Trophoblast cell (in vitro differentiated cells and primary cell): ENCODE measurements around the gene SMURF1.

Experiments used
- DNase-seq, 2 donors: peaks; one replicate each; pipeline ENCODE4 v3.0.0-alpha.2; 2016
- H2AFZ ChIP-seq: 2 replicates; pipeline ENCODE4 v1.6.1; 2013; ENCODE audit warnings: low read length, moderate library complexity, mild to moderate bottlenecking; ENCODE audit not compliant: insufficient read depth, poor library complexity
- H2AK5ac ChIP-seq: 2 replicates; pipeline ENCODE4 v1.6.1; 2013; ENCODE audit warnings: mild to moderate bottlenecking, low read length
- H2BK120ac ChIP-seq: 2 replicates; pipeline ENCODE4 v1.6.1; 2013; ENCODE audit warnings: low read length, mild to moderate bottlenecking, moderate library complexity; ENCODE audit not compliant: insufficient read depth, poor library complexity
- H2BK12ac ChIP-seq: 2 replicates; pipeline ENCODE4 v1.6.1; 2013; ENCODE audit warnings: mild to moderate bottlenecking, low read length, moderate library complexity
- H2BK5ac ChIP-seq: 2 replicates; pipeline ENCODE4 v1.6.1; 2013; ENCODE audit warnings: low read length, low read depth, moderate library complexity, mild to moderate bottlenecking; ENCODE audit not compliant: poor library complexity
- H3K14ac ChIP-seq: 2 replicates; pipeline ENCODE4 v1.6.1; 2013; ENCODE audit warnings: mild to moderate bottlenecking, low read length
- H3K18ac ChIP-seq: 2 replicates; pipeline ENCODE4 v1.6.1; 2013; ENCODE audit warnings: mild to moderate bottlenecking, low read length
- H3K23ac ChIP-seq: 2 replicates; pipeline ENCODE4 v1.6.1; 2013; ENCODE audit warnings: low read length
- H3K27ac ChIP-seq: 2 replicates; pipeline ENCODE4 v1.5.1; 2013; ENCODE audit warnings: low read depth, mild to moderate bottlenecking, inconsistent platforms, low read length, moderate library complexity
- H3K27me3 ChIP-seq: 2 replicates; pipeline ENCODE4 v1.6.1; 2013; ENCODE audit warnings: inconsistent platforms, mild to moderate bottlenecking, low read length, moderate library complexity; ENCODE audit not compliant: insufficient read depth
- H3K36me3 ChIP-seq, 2 experiments: 1 replicate in 1 of 2; 2 replicates in 1 of 2; pipeline ENCODE4 v1.6.1; 2013; ENCODE audit warnings: low read length in 2 of 2, mild to moderate bottlenecking in 2 of 2, moderate library complexity in 1 of 2; ENCODE audit not compliant: insufficient read depth in 2 of 2, control insufficient read depth in 1 of 2
- H3K4ac ChIP-seq: 2 replicates; pipeline ENCODE4 v1.6.1; 2013; ENCODE audit warnings: low read depth, mild to moderate bottlenecking, low read length, moderate library complexity
- H3K4me1 ChIP-seq, 2 experiments: 1 replicate in 1 of 2; 2 replicates in 1 of 2; pipeline ENCODE4 v1.6.1; 2013; ENCODE audit warnings: low read length in 2 of 2, mild to moderate bottlenecking in 2 of 2, moderate library complexity in 1 of 2; ENCODE audit not compliant: insufficient read depth in 2 of 2, control insufficient read depth in 1 of 2
- H3K4me2 ChIP-seq: 2 replicates; pipeline ENCODE4 v1.6.1; 2013; ENCODE audit warnings: inconsistent platforms, mild to moderate bottlenecking, low read length, moderate library complexity
- H3K4me3 ChIP-seq: 2 replicates; pipeline ENCODE4 v1.5.1; 2013; ENCODE audit warnings: mild to moderate bottlenecking, low read depth, low read length, inconsistent platforms
- H3K79me1 ChIP-seq: one replicate; pipeline ENCODE4 v1.6.1; 2013; ENCODE audit warnings: low read length
- H3K79me2 ChIP-seq: 2 replicates; pipeline ENCODE4 v1.6.1; 2013; ENCODE audit warnings: low read length, mild to moderate bottlenecking; ENCODE audit not compliant: control insufficient read depth, insufficient read depth, poor library complexity
- H3K9ac ChIP-seq: 2 replicates; pipeline ENCODE4 v1.6.1; 2013; ENCODE audit warnings: mild to moderate bottlenecking, low read length
- H3K9me3 ChIP-seq: 2 replicates; pipeline ENCODE4 v1.6.1; 2013; ENCODE audit warnings: low read depth, mild to moderate bottlenecking, control low read depth, inconsistent platforms, low read length; ENCODE audit not compliant: insufficient read depth
- H4K12ac ChIP-seq: 2 replicates; pipeline ENCODE4 v1.6.1; 2013; ENCODE audit warnings: low read depth, mild to moderate bottlenecking, low read length, moderate library complexity
- H4K8ac ChIP-seq: 2 replicates; pipeline ENCODE4 v1.6.1; 2013; ENCODE audit warnings: low read depth, mild to moderate bottlenecking, low read length, moderate library complexity
- H4K91ac ChIP-seq: one replicate; pipeline ENCODE4 v1.6.1; 2013; ENCODE audit warnings: low read depth, mild to moderate bottlenecking, low read length, moderate library complexity
- WGBS: extraction: QIAGEN DNeasy Blood & Tissue Kit; methylation state at CpG from one replicate; pipeline ENCODE4 v1.1.7; 2013; ENCODE audit warnings: missing lambda C conversion rate; ENCODE audit not compliant: insufficient read length, insufficient coverage; ENCODE audit errors: extremely low coverage; 5-methylcytosine and 5-hydroxymethylcytosine counted together

The SMURF1 gene

DNA sequence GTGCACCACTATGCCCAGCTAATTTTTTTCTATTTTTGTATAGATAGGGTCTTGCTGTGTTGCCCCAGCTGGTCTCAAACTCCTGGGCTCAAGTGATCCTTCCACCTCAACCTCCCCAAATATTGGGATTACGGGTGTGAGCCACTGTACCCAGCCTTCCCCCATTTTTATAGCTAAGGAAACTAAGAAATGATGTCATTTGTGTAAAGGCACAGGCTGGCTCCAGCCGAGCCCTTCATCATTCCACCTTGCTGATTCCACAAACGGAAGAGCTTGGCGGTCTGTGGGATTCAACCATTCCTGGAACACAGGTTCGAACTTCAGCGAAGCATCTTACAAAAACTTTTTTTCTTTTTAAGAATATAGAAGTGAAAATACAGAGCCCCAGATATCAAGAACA lies 14.4 kb downstream of the SMURF1 start:
- Histone ChIP-seq H3K79me1 (peaks cover 3% of the 10 kb centered on the region), H3K4me2 (no peak overlapping the region), H2AFZ (no peak overlapping the region), H3K4ac (peak overlapping the region; percentile 95), H4K8ac (no peak overlapping the region), H3K4me1 (peaks cover 16 to 17% of the 10 kb centered on the region in 2 experiments), H3K23ac (no peak overlapping the region), H2AK5ac (no peak overlapping the region), H3K9me3 (no peaks in the 10 kb centered on the region), H3K14ac (no peak overlapping the region), H3K27me3 (no peaks in the 10 kb centered on the region), H4K12ac (no peak overlapping the region), H4K91ac (no peak overlapping the region), H3K4me3 (no peak overlapping the region), H3K18ac (no peak overlapping the region), H2BK120ac (no peak overlapping the region), H3K79me2 (peaks cover 27% of the 10 kb centered on the region), H3K27ac (no peak overlapping the region), H2BK12ac (no peak overlapping the region), H2BK5ac (no peak overlapping the region), H3K36me3 (no peaks in the 10 kb centered on the region), H3K9ac (no peak overlapping the region)
- no peak for DNase-seq
- WGBS, result no CpG with 5 or more reads among the region's 6 CpGs

DNA sequence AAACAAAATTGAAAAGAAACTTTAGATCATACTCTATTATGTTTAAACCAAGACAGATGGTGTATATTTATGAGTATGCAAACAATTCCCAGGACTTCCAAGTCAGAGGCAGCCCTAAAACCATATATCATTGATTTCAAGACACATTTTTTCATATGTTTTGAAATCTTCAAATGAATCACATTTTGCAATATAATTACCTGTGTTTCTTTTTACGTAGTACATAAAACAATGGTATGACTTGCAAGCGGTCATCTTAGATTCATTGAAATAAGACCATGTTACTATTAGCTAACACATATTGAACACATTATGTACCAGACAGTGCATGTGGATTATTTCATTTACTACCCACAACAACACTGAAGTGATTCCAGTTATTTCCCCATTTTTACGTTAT lies 14.9 kb downstream of the SMURF1 start:
- no peak overlapping the region for H3K18ac ChIP-seq
- no peak overlapping the region for H4K8ac ChIP-seq
- H2BK5ac ChIP-seq, result no peak overlapping the region
- no peak overlapping the region for H3K4me3 ChIP-seq
- H2BK12ac ChIP-seq, result no peak overlapping the region
- H3K79me2 ChIP-seq, result peaks cover 29% of the 10 kb centered on the region
- WGBS, result no CpG with 5 or more reads among the region's 3 CpGs
- peaks cover 20 to 22% of the 10 kb centered on the region in 2 experiments for H3K4me1 ChIP-seq
- no peak overlapping the region for H2AK5ac ChIP-seq
- H3K27me3 ChIP-seq, result no peaks in the 10 kb centered on the region
- no peak for DNase-seq
- no peak overlapping the region for H3K14ac ChIP-seq
- no peaks in the 10 kb centered on the region for H3K36me3 ChIP-seq
- no peak overlapping the region for H3K27ac ChIP-seq
- no peak overlapping the region for H3K23ac ChIP-seq
- no peak overlapping the region for H2AFZ ChIP-seq
- peak overlapping the region; percentile 95 for H3K4ac ChIP-seq
- peaks cover 8% of the 10 kb centered on the region for H3K79me1 ChIP-seq
- no peak overlapping the region for H4K12ac ChIP-seq
- no peak overlapping the region for H2BK120ac ChIP-seq
- no peak overlapping the region for H4K91ac ChIP-seq
- no peak overlapping the region for H3K9ac ChIP-seq
- no peak overlapping the region for H3K4me2 ChIP-seq
- no peaks in the 10 kb centered on the region for H3K9me3 ChIP-seq

DNA sequence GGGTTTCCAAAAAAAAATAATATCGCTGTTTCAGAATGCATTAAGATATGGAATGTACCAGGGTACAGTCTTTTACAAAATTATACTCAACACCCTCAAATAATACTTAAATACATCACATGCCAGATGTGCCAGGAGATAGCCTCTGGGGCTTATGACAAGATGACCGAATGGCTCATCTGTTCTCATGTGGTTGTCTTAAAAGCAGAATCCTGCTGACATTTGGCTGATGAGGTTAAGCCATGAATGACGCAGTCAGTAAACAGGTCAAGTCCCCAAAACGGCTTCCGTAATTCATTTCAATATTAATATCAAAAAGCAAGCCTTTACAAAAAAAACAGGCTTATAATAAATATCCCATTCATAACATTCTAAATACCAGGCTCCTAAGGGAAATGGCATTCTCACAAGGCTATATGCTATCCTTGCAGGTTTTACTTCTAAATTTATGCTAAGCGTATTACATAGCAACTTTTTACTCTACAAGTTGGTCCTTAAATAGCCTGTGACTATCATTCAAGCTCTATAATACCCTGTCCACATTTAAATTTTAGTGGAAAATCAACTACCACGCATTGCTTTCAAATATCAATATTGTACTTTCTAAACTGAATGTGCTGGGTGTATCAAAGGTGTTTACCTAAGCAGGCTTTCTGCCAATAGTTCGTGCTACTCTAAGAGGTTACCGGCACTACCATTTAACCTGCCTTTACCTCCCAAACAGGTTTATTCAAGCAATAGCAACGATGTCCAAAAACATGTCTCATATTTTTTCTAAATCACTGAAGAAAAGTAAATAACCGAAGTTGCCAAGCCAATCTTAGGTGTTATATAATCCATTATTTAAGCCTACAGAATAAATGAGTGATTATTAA lies 15.6 kb downstream of the SMURF1 start:
- Histone ChIP-seq H2BK120ac (no peak overlapping the region), H3K4me1 (peaks cover 23 to 24% of the 10 kb centered on the region in 2 experiments), H4K91ac (no peak overlapping the region), H3K23ac (no peak overlapping the region), H3K9me3 (no peaks in the 10 kb centered on the region), H3K79me1 (peaks cover 8% of the 10 kb centered on the region), H3K9ac (no peak overlapping the region), H2AK5ac (no peak overlapping the region), H3K27ac (no peak overlapping the region), H2AFZ (no peak overlapping the region), H2BK5ac (no peak overlapping the region), H3K36me3 (no peaks in the 10 kb centered on the region), H3K14ac (no peak overlapping the region), H2BK12ac (no peak overlapping the region), H3K4me2 (no peak overlapping the region), H3K4me3 (no peak overlapping the region), H3K27me3 (no peaks in the 10 kb centered on the region), H3K18ac (no peak overlapping the region), H4K12ac (no peak overlapping the region), H4K8ac (no peak overlapping the region), H3K79me2 (peaks cover 27% of the 10 kb centered on the region), H3K4ac (peak overlapping the region; percentile 58)
- no CpG with 5 or more reads among the region's 11 CpGs for WGBS
- no peak for DNase-seq

DNA sequence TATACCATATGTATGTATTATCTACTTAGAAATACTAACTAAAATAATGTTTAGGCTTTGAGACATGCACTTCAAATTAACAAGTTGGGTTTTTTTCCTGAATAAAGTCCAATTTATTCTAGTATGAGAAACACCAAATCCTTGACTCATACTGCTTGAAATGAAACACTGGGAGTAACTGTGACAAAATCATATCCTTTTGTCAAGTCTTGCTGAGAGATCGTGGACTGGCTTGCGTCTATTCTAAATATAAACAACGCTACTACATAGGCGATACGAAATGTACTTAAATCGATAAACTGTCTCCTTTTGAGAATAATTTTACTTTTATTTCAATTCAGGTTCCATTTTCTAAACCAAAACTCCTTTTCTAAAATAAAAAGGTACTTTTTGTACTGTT lies 16.3 kb downstream of the SMURF1 start:
- H2AFZ ChIP-seq, result no peak overlapping the region
- no peak overlapping the region for H3K14ac ChIP-seq
- H4K91ac ChIP-seq, result no peak overlapping the region
- H3K4me2 ChIP-seq, result no peak overlapping the region
- no peak overlapping the region for H3K27ac ChIP-seq
- H3K18ac ChIP-seq, result no peak overlapping the region
- H2BK120ac ChIP-seq, result no peak overlapping the region
- H3K4me1 ChIP-seq, result peaks cover 22 to 24% of the 10 kb centered on the region in 2 experiments
- no peak overlapping the region for H2BK12ac ChIP-seq
- peaks cover 8% of the 10 kb centered on the region for H3K79me1 ChIP-seq
- no peak overlapping the region for H4K8ac ChIP-seq
- peaks cover 29% of the 10 kb centered on the region for H3K79me2 ChIP-seq
- H3K36me3 ChIP-seq, result no peaks in the 10 kb centered on the region
- no CpG with 5 or more reads among the region's 6 CpGs for WGBS
- no peak for DNase-seq
- no peak overlapping the region for H2AK5ac ChIP-seq
- H3K4ac ChIP-seq, result no peak overlapping the region
- H3K27me3 ChIP-seq, result no peaks in the 10 kb centered on the region
- H4K12ac ChIP-seq, result no peak overlapping the region
- no peak overlapping the region for H2BK5ac ChIP-seq
- no peak overlapping the region for H3K23ac ChIP-seq
- H3K9ac ChIP-seq, result no peak overlapping the region
- no peak overlapping the region for H3K4me3 ChIP-seq
- no peaks in the 10 kb centered on the region for H3K9me3 ChIP-seq
